ENCODE measurements around the gene OR2D3. TPM values are rescaled to one million over a fixed set of nuclear protein-coding genes. Genes with fewer than 3 reads are reported as not detected.

The OR2D3 gene
- total RNA-seq (2022; extraction: Qiagen RNA extraction; ENCODE audit: low read depth) = not detected in 5 replicates

GRCh38 chr11:6920702-6921101 is at the start of gene OR2D3:
TSS of gene OR2D3 (plus strand) at chr11:6921002. CDS start at chr11:6921002, 0 bp downstream.

GRCh38 chr11:6876325-6876724 is 44.5 kb upstream of the OR2D3 start, which contains the start of gene OR10A4:
TSS of gene OR10A4 (plus strand) at chr11:6876625. CDS start at chr11:6876648, 23 bp downstream.

GRCh38 chr11:6892400-6892799 is 28.4 kb upstream of the OR2D3 start, which contains the start of gene OR2D2:
TSS of gene OR2D2 (minus strand) at chr11:6892500. CDS start at chr11:6892500, 0 bp downstream.

GRCh38 chr11:6926208-6927029 is 5.6 kb downstream of the OR2D3 start, which contains the start of gene ZNF215:
TSS of gene ZNF215 (plus strand) at chr11:6926426. CDS start at chr11:6932273, 5,847 bp downstream.

Other genes starting within 250 kb of the OR2D3 start
- 94.0 to 119 TPM (median 109 TPM) in 5 replicates for gene MRPL17, start 237.7 kb upstream of the OR2D3 start, total RNA-seq (2022; extraction: Qiagen RNA extraction; ENCODE audit: low read depth)
- gene OR2AG2, start 149.0 kb upstream of the OR2D3 start, total RNA-seq (2022; extraction: Qiagen RNA extraction; ENCODE audit: low read depth) = 0.01 to 0.13 TPM in 2 of 5 replicates, not detected in the others
- not detected in 5 replicates for gene OR2AG1, start 138.0 kb upstream of the OR2D3 start, total RNA-seq (2022; extraction: Qiagen RNA extraction; ENCODE audit: low read depth)
- not detected in 5 replicates for gene OR6A2, start 121.3 kb upstream of the OR2D3 start, total RNA-seq (2022; extraction: Qiagen RNA extraction; ENCODE audit: low read depth)
- gene OR10A5, start 75.3 kb upstream of the OR2D3 start, total RNA-seq (2022; extraction: Qiagen RNA extraction; ENCODE audit: low read depth) = not detected in 5 replicates
- gene OR10A2, start 57.9 kb upstream of the OR2D3 start, total RNA-seq (2022; extraction: Qiagen RNA extraction; ENCODE audit: low read depth) = not detected in 5 replicates
- not detected in 5 replicates for gene OR10A4, start 44.4 kb upstream of the OR2D3 start, total RNA-seq (2022; extraction: Qiagen RNA extraction; ENCODE audit: low read depth)
- not detected in 5 replicates for gene OR2D2, start 28.5 kb upstream of the OR2D3 start, total RNA-seq (2022; extraction: Qiagen RNA extraction; ENCODE audit: low read depth)
- 0.99 to 1.4 TPM (median 1.3 TPM) in 5 replicates for gene ZNF215, start 5.4 kb downstream of the OR2D3 start, total RNA-seq (2022; extraction: Qiagen RNA extraction; ENCODE audit: low read depth)
- 0.59 to 1.1 TPM (median 0.95 TPM) in 5 replicates for gene ZNF214, start 99.3 kb downstream of the OR2D3 start, total RNA-seq (2022; extraction: Qiagen RNA extraction; ENCODE audit: low read depth)
- 0.05 TPM in 1 of 5 replicates, not detected in the others for gene NLRP14, start 99.5 kb downstream of the OR2D3 start, total RNA-seq (2022; extraction: Qiagen RNA extraction; ENCODE audit: low read depth)
- gene RBMXL2, start 168.0 kb downstream of the OR2D3 start, total RNA-seq (2022; extraction: Qiagen RNA extraction; ENCODE audit: low read depth) = not detected in 5 replicates

Data from A549 treated with CpdA at 1 μM for 4 hours (cell line).